Heart left ventricle (tissue), 16 donors: ENCODE data around the gene PIGW. TPM values are rescaled to one million over a fixed set of nuclear protein-coding genes. Genes with fewer than 3 reads are reported as not detected.

Source experiments
- ATAC-seq, 4 donors: fragments of 200-7000 bp; cut with Tn5 transposase; one replicate each; pipeline ENCODE4 v1.9.1; 2020 to 2022; ENCODE audit warnings: moderate library complexity in 4 of 4, mild to moderate bottlenecking in 3 of 4, moderate number of reproducible peaks in 1 of 4
- DNase-seq, 5 donors: peaks; one replicate each; pipeline ENCODE4 v3.0.0-alpha.2; 2020
- H3K27ac ChIP-seq, 12 donors: fragments of 200-600 bp; sonication (generic) in 4 of 12; one replicate each; pipeline versions ENCODE4 v1.5.0 to v1.8.0; 2016 to 2022; ENCODE audit warnings: mild to moderate bottlenecking in 2 of 12
- H3K27me3 ChIP-seq, 9 donors: fragments of 200-600 bp; sonication (generic) in 2 of 9; one replicate each; pipeline versions ENCODE4 v1.5.1 to v1.8.0; 2016 to 2022; ENCODE audit warnings: mild to moderate bottlenecking in 3 of 9
- H3K36me3 ChIP-seq, 9 donors: fragments of 200-600 bp; sonication (generic) in 2 of 9; one replicate each; pipeline versions ENCODE4 v1.5.0 to v1.8.0; 2018 to 2022; ENCODE audit warnings: mild to moderate bottlenecking in 2 of 9
- H3K4me1 ChIP-seq, 12 donors: fragments of 200-600 bp; sonication (generic) in 4 of 12; one replicate each; pipeline versions ENCODE4 v1.5.0 to v1.8.0; 2016 to 2022; ENCODE audit warnings: mild to moderate bottlenecking in 3 of 12
- H3K4me3 ChIP-seq, 12 donors: fragments of 200-600 bp; sonication (generic) in 4 of 12; one replicate each; pipeline versions ENCODE4 v1.5.0 to v1.8.0; 2017 to 2022; ENCODE audit warnings: mild to moderate bottlenecking in 9 of 12, moderate library complexity in 4 of 12
- H3K9me3 ChIP-seq, 12 donors: fragments of 200-600 bp; sonication (generic) in 4 of 12; one replicate each; pipeline versions ENCODE4 v1.5.0 to v1.8.0; 2016 to 2022; ENCODE audit warnings: mild to moderate bottlenecking in 1 of 12
- CTCF ChIP-seq, 12 donors: fragments of 200-600 bp; sonication (generic) in 4 of 12; IDR thresholded peaks; one replicate each; pipeline versions ENCODE4 v1.5.0 to v1.8.0; 2018 to 2022; ENCODE audit warnings: antibody characterized with exemption in 12 of 12, mild to moderate bottlenecking in 5 of 12
- POLR2A ChIP-seq, 2 donors: fragments of 450-650 bp; IDR thresholded peaks; one replicate each; pipeline ENCODE4 v1.6.1; 2017; ENCODE audit warnings: antibody characterized with exemption in 2 of 2, mild to moderate bottlenecking in 2 of 2, moderate library complexity in 2 of 2
- WGBS, 4 donors: extraction: QIAGEN DNeasy Blood & Tissue Kit in 2 of 4; methylation state at CpG; one replicate each; pipeline versions ENCODE4 v1.1.5 to v1.1.7; 2013 to 2018; 5-methylcytosine and 5-hydroxymethylcytosine counted together
- intact Hi-C, 10 donors: fragments of 100-400 bp; cut with DNase I; formaldehyde crosslinking; loops; one replicate each; pipeline versions ENCODE4 v1.11.1 to v1.14.2; 2022
- polyA plus RNA-seq, 2 donors: library from polyadenylated mRNA; stranded (reverse); fragments of 200-250 nt; gene quantifications; one replicate each; pipeline ENCODE4 v1.2.3, GENCODE V29; 2013
- total RNA-seq, 9 donors: library from RNA; depleted of rRNA in 2 of 9; stranded (reverse); fragments of >200 nt in 2 of 9; fragmentation: NEBNext Ultra II Directional in 3 of 9; extraction: Animal tissue kit (Norgen Biotek cat#: 25700) in 3 of 9; gene quantifications; one replicate each; pipeline versions ENCODE4 v1.1.0 to v1.2.4, GENCODE V29; 2016 to 2023
- donor health status: ischemic (EF 13 %, LVEDD 7.1; RV severe dilation, severe dysfunction).
- donor health status: healthy with polysubstance abuse.
- donor health status: DM: no; HTN: yes; CAD: no.
- donor health status: DM: no; HTN: no; CAD: no.
- donor health status: ischemic (EF 25% LVEDD 6.9; RV normal size, moderate dysfunction).
- donor health status: ischemic (EF 25% LVEDD 5.7; RV mildly dilated, moderate dysfunction).
- donor health status: healthy.
- donor health status: DM: yes; HTN: yes; CAD: no.
- donor health status: ischemic (EF 35%, LVEDD 5.7; RV mildly dilated, moderate dysfunction).
- donor health status: nonischemic (EF 11% LVEDD 7.7; RV severe dilation, severe dysfunction).
- donor health status: DM: yes; HTN: yes; CAD: no.
- donor health status: PGD.
- donor health status: ischemic (EF 29% LVEDD 5.4; RV normal size, mild dysfunction).
- donor health status: nonischemic (EF 23%, LVEDD 6.1; RV moderate dilation, normal function).

PIGW gene
- total and polyA plus RNA-seq, 11 donors = 2.1 to 8.9 (median 5.7) TPM

GRCh38 chr17:36533935-36534839 lies 600 bp upstream of the PIGW start:
- peak overlapping the region; percentile 38 to 94 (median 82) for H3K4me3 ChIP-seq
- H3K36me3 ChIP-seq = peaks cover 0 to 62% (median 45%) of the 10 kb centered on the region in 9 donors
- H3K4me1 ChIP-seq = peaks cover 0 to 22% (median 14%) of the 10 kb centered on the region in 12 donors
- H3K27me3 ChIP-seq = no peaks in the 10 kb centered on the region
- H3K9me3 ChIP-seq = no peaks in the 10 kb centered on the region
- WGBS, 4 donors = 8 to 11% (median 8%) methylated on average over 42 to 48 of the region's 48 CpGs
- DNase-seq (peak; percentile 50 to 76 (median 74)), ATAC-seq (peak in 3 of 4 donors; percentile 48 to 60 (median 48))
- peak; percentile 17 to 57 (median 48) for TF ChIP-seq CTCF (IDR thresholded peaks at IDR 0.05)
- no peak for TF ChIP-seq POLR2A (IDR thresholded peaks at IDR 0.05)
- intact Hi-C loops = loop anchor here in 6 of 10 donors (2.0 to 10.0 kb wide), 4 partner anchors 42 to 67 kb away; partner anchors contain the start of genes ZNHIT3 (in 4 of the 6) and MRM1 (in 1 of the 6)
- H3K27ac ChIP-seq = peak overlapping the region; percentile 84 to 99 (median 96)

- Histone ChIP-seq H3K4me3 (peak overlapping the region; percentile 38 to 94 (median 82)), H3K4me1 (peaks cover 0 to 22% (median 14%) of the 10 kb centered on the region in 12 donors), H3K9me3 (no peaks in the 10 kb centered on the region), H3K27me3 (no peaks in the 10 kb centered on the region), H3K27ac (peak overlapping the region; percentile 84 to 99 (median 96)), H3K36me3 (peaks cover 0 to 59% (median 42%) of the 10 kb centered on the region in 9 donors)
- 9 to 16% (median 14%) methylated on average over 15 of the region's 15 CpGs for WGBS, 4 donors
- TF ChIP-seq POLR2A (IDR thresholded peaks at IDR 0.05) (no peak), CTCF (IDR thresholded peaks at IDR 0.05) (peak in 1 of 12 donors; percentile 2)
- DNase-seq (no peak), ATAC-seq (no peak)
- intact Hi-C loops = loop anchor here in 3 of 10 donors (1.0 to 10.0 kb wide), 5 partner anchors 9 to 65 kb away; partner anchors contain the start of genes GGNBP2 (in 1 of the 3), MRM1 (in 1 of the 3) and ZNHIT3 (in 1 of the 3)
These were observed 888 bp downstream of the PIGW start for GRCh38 chr17:36535669-36536081.

- no peaks in the 10 kb centered on the region for H3K27me3 ChIP-seq
- H3K4me3 ChIP-seq = no peak overlapping the region
- H3K9me3 ChIP-seq = no peaks in the 10 kb centered on the region
- H3K27ac ChIP-seq = no peak overlapping the region
- H3K4me1 ChIP-seq = peaks cover 0 to 19% (median 13%) of the 10 kb centered on the region in 12 donors
- DNase-seq (no peak), ATAC-seq (no peak)
- intact Hi-C loops = loop anchor here in 1 of 10 donors (5.0 kb wide), 1 partner anchor 53 kb away; the partner anchor contains the start of gene ZNHIT3
- 92 to 98% (median 94%) methylated on average over 3 of the region's 3 CpGs for WGBS, 4 donors
- TF ChIP-seq POLR2A (IDR thresholded peaks at IDR 0.05) (no peak), CTCF (IDR thresholded peaks at IDR 0.05) (no peak)
- H3K36me3 ChIP-seq = peaks cover 0 to 33% (median 16%) of the 10 kb centered on the region in 9 donors
These were observed 5.9 kb downstream of the PIGW start for GRCh38 chr17:36540696-36541095.

GRCh38 chr17:36542755-36543154 lies 8.0 kb downstream of the PIGW start:
- no peak overlapping the region for H3K4me3 ChIP-seq
- DNase-seq (no peak), ATAC-seq (no peak)
- TF ChIP-seq CTCF (IDR thresholded peaks at IDR 0.05) = no peak
- TF ChIP-seq POLR2A (IDR thresholded peaks at IDR 0.05) = no peak
- no peaks in the 10 kb centered on the region for H3K27me3 ChIP-seq
- H3K36me3 ChIP-seq = peaks cover 0 to 39% (median 17%) of the 10 kb centered on the region in 9 donors
- H3K4me1 ChIP-seq = peaks cover 12 to 32% (median 27%) of the 10 kb centered on the region in 12 donors
- 89 to 97% (median 93%) methylated on average over 15 of the region's 15 CpGs for WGBS, 4 donors
- no peak overlapping the region for H3K27ac ChIP-seq
- H3K9me3 ChIP-seq = no peaks in the 10 kb centered on the region
- intact Hi-C loops = loop anchor here in 1 of 10 donors (5.0 kb wide), 1 partner anchor 55 kb away; the partner anchor contains the start of gene ZNHIT3
